Measurements from ENCODE around the gene ADGRE2.
"Not testable (repeated sequence)": the region's sequence is repeated elsewhere in the genome, so short reads cannot be mapped to it uniquely, and the experiment has no call there.

ADGRE2 gene

DNA sequence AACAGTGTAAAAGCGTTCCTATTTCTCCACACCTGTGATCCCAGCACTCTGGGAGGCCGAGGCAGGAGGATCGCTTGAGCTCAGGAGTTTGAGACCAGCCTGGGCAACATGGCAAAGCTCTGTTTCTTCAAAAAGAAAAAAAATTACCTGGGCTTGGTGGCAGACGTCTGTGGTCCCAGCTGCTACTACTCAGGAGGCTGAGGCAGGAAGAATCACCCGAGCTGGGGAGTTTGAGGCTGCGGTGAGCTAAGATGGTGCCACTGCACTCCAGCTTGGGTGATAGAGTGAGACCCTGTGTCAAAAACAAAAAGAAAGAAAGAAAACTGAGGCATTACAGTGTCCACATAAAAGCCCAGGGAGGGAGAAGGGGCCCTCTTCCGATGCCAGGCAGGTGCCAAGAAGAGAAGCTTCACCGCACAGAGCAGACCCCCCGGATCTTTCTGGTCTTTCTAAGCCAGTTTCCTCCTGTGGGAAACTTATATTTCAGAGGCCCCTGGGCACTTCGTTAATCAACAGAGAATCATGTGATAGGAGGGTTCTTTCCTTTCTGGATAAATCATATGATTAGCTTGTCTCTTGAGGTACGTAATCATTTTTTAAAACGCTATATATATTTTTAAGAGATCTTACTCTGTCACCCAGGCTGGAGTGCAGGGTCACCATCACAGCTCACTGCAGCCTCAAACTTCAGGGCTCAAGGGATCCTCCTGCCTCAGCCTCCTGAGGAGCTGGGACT is at the start of gene ADGRE2:
TSS of gene ADGRE2 (minus strand) at position 451 of the 736 bp plus-strand sequence. CDS start 1,804 bp downstream, outside the sequence.
- not testable (repeated sequence) for H3K4me3 ChIP-seq (ENCODE audit: low read length)

DNA sequence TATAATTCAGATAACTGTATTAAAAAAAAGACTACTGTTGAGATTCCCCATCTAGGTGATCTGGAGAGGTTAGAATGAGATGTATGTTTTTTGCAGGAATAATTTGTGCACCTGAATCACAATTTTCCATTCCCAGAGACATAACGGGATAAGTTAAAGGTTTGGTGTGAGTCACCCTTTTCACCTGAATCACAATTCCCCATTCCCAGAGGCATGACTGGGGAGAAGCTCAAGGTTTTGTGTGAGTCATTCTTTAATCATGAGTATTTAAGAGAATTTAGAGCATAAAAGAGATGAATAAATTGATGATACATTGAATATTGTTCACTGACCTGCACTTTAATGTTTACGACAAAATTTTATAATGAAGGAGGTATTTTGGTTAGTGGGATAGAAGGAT is 47.6 kb upstream of the ADGRE2 start:
- TF ChIP-seq ZNF274 (IDR thresholded peaks at IDR 0.05; ENCODE audit: low read depth, low read length) = no peak
- no peak overlapping the region for H3K4me3 ChIP-seq (ENCODE audit: low read length)

DNA sequence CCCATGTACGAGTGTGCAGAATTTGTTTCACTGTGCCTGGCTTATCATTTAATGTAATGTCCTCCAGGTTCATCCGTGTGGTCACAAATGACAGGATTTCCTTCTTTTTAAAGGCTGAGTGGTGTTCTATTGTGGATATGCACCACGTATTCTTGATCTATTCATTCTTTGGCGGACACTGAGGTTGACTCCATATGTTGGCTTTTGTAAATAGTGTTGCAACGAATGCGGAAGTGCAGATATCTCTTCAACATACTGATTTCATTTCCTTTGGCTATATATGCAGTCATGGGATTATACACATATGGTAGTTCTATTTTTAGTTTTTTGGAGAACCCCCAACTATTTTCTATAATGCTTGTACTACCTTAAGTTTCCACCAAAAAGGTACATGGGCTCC is 43.6 kb upstream of the ADGRE2 start:
- no peak for TF ChIP-seq ZNF274 (IDR thresholded peaks at IDR 0.05; ENCODE audit: low read depth, low read length)
- H3K4me3 ChIP-seq (ENCODE audit: low read length) = no peak overlapping the region

DNA sequence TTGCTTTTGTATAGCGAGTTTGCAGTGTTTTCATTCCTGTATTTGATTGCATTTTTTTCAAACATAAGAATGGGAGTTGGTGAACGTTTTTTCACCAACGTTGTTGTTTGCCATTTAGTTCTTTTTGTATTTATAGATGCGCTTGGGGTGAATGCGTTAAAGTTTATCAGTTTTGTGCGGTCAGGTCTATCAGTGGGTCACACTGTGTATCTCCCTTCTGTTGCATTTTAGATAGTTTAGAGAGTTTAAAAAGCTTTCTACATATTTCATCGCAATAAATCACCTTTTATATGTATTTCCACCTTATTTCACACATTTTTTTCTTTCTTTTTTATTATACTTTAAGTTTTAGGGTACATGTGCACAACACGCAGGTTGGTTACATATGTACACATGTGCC is 40.2 kb upstream of the ADGRE2 start:
- no peak overlapping the region for H3K4me3 ChIP-seq (ENCODE audit: low read length)
- TF ChIP-seq ZNF274 (IDR thresholded peaks at IDR 0.05; ENCODE audit: low read depth, low read length) = no peak

DNA sequence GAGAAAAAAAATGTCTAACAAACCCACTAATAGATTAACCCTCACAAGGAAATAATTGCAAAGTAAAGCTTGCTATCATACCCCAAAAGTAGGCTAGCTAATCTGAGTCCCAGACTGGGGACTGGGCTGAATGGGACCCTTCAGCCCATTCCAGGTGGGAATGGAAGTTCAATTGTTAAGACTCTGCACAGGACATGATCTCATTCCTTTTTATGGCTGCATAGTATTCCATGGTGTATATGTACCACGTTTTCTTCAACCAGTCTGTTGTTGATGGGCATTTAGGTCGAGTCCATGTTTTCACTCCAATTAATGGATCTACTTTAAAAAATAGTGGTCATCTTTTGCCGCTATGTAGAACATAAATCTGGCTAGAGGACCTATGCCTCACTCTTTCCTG is 38.7 kb upstream of the ADGRE2 start:
- TF ChIP-seq ZNF274 (IDR thresholded peaks at IDR 0.05; ENCODE audit: low read depth, low read length) = no peak

DNA sequence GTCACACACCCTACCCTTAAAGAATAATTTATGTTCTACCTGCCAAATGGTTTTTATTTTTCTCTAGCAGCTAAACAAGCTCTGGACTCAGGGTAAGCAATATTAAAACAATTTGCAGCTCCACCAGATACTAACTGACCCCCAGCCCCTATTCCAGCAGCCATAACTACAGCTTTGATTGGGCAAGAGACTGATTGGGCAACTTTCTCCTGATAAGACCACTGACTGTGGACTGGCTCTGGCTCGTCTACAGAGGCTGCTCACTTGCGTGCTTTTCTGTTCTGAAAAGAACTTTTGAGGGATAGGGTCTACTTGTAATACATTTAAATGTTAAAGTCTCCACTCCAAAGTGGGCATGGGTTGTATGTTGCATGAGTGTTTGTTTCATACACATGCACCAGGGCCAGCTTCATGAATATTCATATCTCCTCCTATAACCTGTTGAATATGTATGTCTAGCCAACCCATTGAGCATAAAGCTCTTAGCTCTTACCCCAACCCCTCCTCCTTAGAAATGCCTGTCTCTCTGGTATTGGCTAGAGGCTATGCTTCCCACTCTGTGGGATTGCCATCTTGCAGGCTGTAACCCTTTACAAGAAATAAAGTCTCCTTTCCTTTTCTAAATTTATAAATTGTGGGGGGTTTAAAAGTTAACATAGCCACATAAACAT is 36.8 kb upstream of the ADGRE2 start:
- no peak overlapping the region for H3K4me3 ChIP-seq (ENCODE audit: low read length)
- TF ChIP-seq ZNF274 (IDR thresholded peaks at IDR 0.05; ENCODE audit: low read depth, low read length) = no peak

More for the DNA sequence above, 38.7 kb upstream of the ADGRE2 start:
- no peak overlapping the region for H3K4me3 ChIP-seq (ENCODE audit: low read length)

DNA sequence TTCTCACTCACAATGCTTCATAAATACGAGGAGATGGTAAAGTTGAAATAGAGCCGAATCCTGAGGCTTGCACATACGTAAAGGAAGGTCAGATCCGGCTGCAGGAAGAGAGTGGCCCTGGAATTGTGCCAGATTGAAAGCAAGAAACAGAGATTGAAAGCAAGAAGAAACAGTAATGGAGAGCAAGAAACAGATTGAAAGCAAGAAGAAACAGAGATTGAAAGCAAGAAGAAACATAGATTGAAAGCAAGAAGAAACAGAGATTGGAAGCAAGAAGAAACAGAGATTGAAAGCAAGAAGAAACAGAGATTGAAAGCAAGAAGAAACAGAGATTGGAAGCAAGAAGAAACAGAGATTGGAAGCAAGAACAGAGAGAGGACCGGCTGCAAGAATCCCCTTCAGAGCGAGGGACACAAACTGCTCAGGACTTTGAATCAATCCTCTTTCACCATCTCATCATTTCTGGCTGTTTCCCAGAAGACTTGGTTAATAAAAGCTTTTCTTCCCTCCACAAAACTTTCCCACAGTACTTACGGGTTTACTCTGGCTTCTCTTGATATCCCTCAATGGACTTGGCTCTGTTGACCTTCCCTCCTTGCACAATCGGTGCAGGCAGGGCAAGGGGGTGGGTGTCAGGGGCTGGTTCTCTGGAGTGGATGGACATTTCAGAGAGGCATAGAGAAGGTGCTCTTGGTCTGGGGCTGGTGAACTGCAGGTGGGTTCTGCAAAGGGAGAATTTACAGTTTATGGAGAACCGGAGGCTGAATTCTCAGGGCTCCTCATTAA is 31.1 kb upstream of the ADGRE2 start:
- no peak for TF ChIP-seq ZNF274 (IDR thresholded peaks at IDR 0.05; ENCODE audit: low read depth, low read length)
- H3K4me3 ChIP-seq (ENCODE audit: low read length) = no peak overlapping the region

DNA sequence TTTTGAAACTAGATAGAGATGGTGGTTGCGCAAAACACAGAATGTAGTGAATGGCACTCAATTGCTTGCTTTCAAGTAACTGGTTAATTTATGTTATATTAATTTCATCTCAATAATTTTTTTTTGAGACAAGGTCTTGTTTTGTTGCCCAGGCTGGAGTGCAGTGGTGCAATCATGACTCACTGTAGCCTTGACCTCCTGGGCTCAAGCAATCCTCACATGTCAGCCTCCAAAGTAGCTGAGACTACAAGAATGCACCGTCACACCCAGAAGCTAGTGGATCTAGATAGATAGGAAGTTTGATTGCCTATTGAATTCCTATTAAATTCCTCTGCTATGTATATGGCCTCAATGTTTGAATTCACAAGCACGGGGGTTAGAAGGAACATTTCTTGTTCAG is 26.4 kb upstream of the ADGRE2 start:
- no peak for TF ChIP-seq ZNF274 (IDR thresholded peaks at IDR 0.05; ENCODE audit: low read depth, low read length)

DNA sequence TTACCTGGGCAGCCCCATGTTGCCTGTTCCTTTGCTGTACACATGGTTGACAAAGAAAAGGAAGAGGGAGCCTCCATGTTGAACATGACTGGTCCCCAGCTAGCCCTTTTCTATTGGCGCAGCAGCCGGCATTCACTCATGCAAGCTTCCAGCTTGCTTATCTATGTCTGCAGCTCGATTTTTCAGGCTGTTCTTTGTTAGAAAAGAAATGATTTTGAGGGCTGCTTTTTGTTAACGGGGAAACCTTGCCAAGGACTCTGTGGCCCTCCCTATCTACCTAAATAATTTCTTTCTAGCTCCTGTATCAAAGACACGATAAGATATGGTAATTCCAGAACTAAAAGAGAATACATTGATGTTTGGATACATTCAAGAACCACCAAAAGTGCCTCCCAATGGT is 20.4 kb upstream of the ADGRE2 start:
- no peak for TF ChIP-seq ZNF274 (IDR thresholded peaks at IDR 0.05; ENCODE audit: low read depth, low read length)
- H3K4me3 ChIP-seq (ENCODE audit: low read length) = no peak overlapping the region

More for the DNA sequence above, 26.4 kb upstream of the ADGRE2 start:
- H3K4me3 ChIP-seq (ENCODE audit: low read length) = no peak overlapping the region

DNA sequence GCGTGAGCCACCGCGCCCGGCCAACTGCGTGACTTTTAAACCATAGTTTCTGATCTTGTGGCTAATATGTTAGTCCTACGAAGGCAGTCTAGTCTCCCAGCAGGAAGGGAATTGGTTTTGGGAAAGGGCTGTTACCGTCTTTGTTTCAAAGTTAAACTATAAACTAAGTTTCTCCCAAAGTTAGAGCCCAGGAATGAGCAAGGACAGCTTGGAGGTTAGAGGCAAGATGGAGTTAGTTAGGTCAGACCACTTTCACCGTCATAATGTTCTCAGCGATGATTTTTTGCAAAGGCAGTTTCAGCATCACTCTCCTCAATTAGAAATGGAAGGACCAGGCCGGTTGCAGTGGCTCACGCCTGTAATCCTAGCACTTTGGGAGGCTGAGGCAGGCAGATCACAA is 17.7 kb upstream of the ADGRE2 start:
- TF ChIP-seq ZNF274 (IDR thresholded peaks at IDR 0.05; ENCODE audit: low read depth, low read length) = no peak
- H3K4me3 ChIP-seq (ENCODE audit: low read length) = no peak overlapping the region

DNA sequence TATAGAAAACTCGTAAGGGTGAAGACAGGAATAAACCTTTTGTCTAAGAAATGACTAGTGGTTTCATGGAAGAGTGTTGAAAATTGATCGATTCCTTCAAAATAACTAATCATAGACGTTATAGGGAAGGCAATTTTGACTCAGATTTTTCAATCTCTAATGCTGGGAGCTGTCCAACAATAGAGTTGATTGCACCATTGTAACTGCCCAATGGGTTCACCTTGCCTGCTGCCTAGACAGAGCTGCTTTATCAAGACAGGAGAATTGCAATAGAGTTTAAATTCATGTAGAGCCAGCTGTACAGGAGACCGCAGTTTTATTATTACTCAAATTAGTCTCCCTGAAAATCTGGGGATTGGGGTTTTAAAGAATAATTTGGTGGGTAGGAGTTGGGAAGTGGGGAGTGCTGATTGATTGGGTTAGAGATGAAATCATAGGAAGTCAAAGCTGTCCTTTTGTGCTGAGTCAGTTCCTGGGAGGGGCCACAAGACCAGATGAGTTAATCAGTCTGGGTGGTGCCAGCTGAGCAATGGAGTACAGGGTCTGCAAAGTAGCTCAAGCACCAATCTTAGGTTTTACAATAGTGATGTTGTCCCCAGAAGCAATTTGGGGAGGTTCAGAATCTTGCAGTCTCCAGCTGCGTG is 16.8 kb upstream of the ADGRE2 start:
- H3K4me3 ChIP-seq (ENCODE audit: low read length) = no peak overlapping the region
- no peak for TF ChIP-seq ZNF274 (IDR thresholded peaks at IDR 0.05; ENCODE audit: low read depth, low read length)

DNA sequence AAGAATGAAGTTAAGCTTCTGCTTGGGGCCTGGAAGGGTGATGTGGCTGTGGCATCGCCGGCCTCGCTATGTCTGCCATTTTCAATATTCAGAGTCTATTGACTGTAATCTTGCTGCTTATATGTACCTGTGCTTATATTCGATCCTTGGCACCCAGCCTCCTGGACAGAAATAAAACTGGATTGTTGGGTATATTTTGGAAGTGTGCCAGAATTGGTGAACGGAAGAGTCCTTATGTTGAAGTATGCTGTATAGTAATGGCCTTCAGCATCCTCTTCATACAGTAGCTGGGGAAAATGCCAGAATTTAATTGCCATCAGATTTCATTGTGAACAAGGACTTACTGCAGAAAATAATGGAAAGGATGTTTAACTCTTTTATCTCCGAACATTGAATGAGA is 13.9 kb upstream of the ADGRE2 start:
- H3K4me3 ChIP-seq (ENCODE audit: low read length) = not testable (repeated sequence)

DNA sequence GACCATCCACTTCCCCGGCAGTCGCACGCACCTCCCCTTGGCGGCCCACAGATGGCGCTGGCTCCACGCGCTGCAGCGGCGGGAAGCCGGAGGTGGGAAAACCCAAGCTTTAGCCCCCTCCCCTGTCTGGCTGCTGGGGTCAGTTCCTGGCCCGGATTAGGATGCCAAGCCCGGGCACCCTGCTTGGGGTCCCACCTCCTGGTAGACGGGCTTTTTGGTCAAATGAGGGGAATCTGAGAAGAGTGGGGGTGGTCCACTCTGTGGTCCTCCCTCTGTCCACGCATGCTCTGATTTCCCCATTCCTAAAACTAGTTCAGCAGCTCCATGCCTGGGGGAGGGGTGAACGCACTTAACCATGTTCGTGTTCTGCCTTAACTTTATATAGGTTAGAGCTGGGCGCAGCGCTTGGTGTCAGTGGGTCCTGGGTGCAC is 8.1 kb upstream of the ADGRE2 start:
- no peak overlapping the region for H3K4me3 ChIP-seq (ENCODE audit: low read length)
- no peak for TF ChIP-seq ZNF274 (IDR thresholded peaks at IDR 0.05; ENCODE audit: low read depth, low read length)

DNA sequence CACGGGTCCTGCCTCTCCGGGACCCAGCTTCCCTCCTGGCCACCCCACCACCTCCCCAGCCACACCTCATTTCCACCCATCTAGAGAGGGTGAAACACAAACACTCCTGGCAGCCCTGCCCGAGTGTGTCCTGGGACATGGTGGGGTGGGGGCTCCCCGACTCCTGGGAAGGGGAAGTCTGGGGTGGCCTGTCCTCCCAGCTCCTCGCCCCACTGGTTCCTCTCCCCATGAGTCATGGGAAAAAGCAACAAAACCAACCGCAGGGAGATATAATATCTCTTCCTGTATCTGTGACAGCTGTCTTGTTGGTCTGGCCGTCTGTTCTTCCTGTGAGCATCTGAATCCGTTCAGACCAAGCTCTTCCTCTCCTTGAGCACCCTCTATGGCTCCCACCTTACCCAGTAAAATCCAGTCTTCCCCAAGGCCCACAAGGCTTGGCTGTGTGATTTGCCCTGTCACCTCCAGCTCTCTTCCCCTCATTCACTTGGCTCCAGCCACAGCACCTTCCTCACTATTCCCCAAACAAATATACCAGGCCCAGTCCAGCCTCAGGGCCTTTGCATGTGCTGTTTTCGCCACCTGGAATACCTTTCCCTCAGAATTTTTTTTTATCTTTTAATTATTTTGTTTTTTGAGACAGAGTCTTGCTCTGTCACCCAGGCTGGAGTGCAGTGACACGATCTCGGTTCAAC is 6.9 kb upstream of the ADGRE2 start:
- H3K4me3 ChIP-seq (ENCODE audit: low read length) = not testable (repeated sequence)

DNA sequence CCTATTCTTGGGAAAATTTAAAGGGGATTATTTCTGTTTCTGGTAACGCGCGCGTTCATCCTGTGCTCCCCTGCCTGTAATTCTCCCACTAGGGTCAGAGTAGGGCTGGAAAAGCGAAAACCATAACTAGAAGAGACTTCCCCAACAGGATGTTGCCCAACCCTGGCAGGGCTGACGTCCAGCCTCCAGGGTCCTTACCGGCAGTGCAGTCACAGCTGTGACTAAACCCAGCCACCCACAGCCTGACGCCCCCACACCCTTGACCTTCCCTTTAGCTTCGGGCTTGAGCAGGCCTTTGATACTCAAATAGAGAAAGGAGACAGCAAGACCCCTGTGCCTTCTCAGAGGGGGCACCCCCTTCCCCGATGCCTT is 6.4 kb upstream of the ADGRE2 start:
- not testable (repeated sequence) for H3K4me3 ChIP-seq (ENCODE audit: low read length)

DNA sequence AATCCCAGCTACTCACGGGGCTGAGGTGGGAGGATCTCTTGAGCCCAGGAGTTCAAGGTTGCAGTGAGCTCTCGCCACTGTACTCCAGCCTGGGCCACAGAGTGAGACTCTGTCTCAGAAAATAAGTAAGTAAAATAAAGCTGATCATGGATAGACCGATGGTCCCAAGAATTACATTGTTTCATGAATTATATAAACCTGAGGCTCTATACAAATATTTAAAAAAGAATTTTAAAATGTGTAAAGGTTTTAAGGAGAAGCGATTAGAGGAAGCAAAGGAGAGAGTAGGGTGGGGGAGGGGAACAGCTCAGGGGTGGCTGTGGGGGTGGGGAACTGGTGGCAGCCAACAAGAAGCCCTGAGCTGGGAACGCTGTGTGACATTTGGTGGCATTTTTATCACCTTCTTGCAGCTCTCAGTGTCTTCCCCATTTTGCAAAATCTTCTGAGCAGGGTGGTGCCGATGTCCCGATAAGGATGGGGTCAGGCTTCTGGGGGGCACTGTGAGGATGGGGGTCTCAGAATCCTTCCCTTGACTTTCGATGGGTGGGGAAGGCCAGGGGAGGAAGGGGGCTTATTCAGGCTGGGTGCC is 5.1 kb upstream of the ADGRE2 start:
- not testable (repeated sequence) for H3K4me3 ChIP-seq (ENCODE audit: low read length)
